Choroid plexus epithelial cell (primary cell): ENCODE data around the gene SCAF4.

Experiments
- DNase-seq: peaks from one replicate; pipeline ENCODE4 v3.0.0-alpha.2; 2010; ENCODE audit warnings: low read depth
- H3K4me3 ChIP-seq: 2 replicates; pipeline ENCODE4 v1.5.1; 2011; ENCODE audit warnings: low read depth, mild to moderate bottlenecking, control low read depth, low read length, moderate library complexity
- TF ChIP-seq, protein P1 (sequence below): conservative IDR thresholded peaks from 2 replicates; pipeline ENCODE4 v1.5.1; 2011; ENCODE audit warnings: low read depth, mild to moderate bottlenecking, control low read depth, inconsistent platforms, low read length, moderate library complexity

Gene SCAF4

DNA sequence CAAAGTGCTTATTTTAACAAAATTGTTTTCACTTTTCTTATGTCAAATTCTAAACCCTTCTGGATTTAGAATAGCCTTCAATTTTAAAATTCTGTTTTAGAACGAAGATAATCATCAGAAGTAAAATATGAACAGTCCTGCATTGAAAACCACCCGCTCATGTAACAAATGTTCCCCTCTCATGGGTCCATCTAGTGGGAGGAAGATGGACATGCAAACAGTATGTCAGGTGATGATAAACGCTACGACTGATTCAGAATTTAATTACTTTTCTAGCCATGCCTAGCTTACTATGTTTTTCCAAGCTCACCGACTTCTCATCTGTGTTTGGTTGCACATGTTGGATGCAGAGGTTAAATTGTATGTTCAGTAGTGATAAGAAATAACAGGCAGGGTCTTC lies 48.9 kb downstream of the SCAF4 start:
- TF ChIP-seq, protein P1, sequence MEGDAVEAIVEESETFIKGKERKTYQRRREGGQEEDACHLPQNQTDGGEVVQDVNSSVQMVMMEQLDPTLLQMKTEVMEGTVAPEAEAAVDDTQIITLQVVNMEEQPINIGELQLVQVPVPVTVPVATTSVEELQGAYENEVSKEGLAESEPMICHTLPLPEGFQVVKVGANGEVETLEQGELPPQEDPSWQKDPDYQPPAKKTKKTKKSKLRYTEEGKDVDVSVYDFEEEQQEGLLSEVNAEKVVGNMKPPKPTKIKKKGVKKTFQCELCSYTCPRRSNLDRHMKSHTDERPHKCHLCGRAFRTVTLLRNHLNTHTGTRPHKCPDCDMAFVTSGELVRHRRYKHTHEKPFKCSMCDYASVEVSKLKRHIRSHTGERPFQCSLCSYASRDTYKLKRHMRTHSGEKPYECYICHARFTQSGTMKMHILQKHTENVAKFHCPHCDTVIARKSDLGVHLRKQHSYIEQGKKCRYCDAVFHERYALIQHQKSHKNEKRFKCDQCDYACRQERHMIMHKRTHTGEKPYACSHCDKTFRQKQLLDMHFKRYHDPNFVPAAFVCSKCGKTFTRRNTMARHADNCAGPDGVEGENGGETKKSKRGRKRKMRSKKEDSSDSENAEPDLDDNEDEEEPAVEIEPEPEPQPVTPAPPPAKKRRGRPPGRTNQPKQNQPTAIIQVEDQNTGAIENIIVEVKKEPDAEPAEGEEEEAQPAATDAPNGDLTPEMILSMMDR, result peak; percentile 40
- no peak overlapping the region for H3K4me3 ChIP-seq
- peak; percentile 33 for DNase-seq

DNA sequence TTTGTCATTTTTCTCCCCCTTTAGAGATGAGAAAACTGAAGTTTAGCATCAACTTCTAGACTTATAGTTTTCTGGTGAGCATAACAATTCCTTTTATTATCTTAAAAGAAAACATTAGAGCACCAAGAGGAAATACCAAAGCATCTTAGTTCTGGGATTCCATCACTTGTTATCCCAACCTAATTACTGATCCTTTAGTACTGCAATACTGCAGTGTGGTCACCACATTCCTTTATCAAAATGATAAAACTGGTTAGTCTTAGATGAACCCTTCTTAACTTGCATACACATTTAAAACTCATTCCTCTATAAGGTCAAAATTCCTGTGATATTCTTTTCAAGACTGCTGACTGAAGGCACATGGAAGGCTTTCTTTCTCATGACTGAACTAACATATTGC lies 49.3 kb downstream of the SCAF4 start:
- peak; percentile 27 for DNase-seq
- no peak overlapping the region for H3K4me3 ChIP-seq
- TF ChIP-seq, protein P1, result no peak

DNA sequence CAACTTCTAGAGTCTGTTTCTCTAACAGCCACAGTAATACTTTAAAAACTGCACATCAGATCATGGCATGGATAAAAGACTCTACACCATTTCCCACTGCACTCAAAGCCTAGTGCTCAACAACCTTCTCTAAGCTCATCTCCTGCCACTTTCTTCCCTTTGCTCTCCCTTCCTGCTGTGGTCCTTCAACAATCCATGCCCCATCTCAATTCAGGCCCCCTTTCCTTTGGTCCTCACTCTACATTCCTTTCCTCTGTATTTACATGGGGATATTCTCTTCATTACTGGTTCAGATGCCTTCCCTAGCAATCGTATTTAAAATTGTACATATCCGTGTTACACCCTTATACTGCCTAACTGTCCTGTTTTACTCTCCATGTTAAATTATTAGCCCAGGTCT lies 53.4 kb downstream of the SCAF4 start:
- TF ChIP-seq, protein P1, result no peak

DNA sequence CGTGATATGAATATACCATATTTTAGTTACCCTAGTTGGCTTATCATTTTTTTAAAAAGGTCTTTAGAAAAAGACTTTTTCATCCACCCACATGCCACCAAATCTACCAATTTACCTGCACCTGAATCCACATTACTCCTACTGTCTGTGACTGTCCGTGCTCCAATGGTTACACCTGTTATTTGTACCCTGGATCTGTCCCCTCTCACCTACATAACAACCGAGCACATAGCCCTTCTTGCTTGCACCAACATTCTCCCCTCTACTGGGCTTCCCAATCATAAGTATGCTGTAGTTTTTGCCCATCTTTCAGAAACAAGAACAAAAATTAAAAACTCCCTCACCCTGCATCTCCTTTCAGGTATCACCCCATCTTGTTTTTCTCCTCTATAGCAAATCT lies 54.9 kb downstream of the SCAF4 start:
- DNase-seq, result no peak
- TF ChIP-seq, protein P1, result no peak
- no peak overlapping the region for H3K4me3 ChIP-seq

More for the DNA sequence above, 53.4 kb downstream of the SCAF4 start:
- no peak for DNase-seq
- H3K4me3 ChIP-seq, result no peak overlapping the region

- H3K4me3 ChIP-seq, result no peak overlapping the region
- no peak for DNase-seq
- TF ChIP-seq, protein P1, result no peak
Measured at GRCh38 chr21:31675960-31676359, 56.0 kb downstream of the SCAF4 start.

DNA sequence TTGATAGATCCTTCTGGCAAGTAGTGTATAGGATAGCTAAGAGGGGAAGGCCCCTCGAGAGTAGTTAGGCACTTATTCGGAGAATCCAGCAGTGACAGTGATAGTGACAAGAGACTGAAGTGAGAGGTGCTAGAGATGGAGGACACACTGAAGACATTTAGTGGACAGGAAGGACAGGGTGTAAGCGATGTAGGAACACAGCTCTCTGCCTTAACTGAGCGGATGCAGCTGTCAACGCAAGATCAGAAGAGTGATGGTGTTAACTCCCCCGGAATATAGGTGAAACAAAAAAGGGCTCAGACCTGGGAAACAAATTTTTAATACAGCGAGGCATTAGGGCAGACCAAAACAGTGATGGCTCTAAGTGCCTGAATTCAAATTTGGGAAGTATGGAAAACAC lies 56.6 kb downstream of the SCAF4 start:
- no peak for DNase-seq
- no peak overlapping the region for H3K4me3 ChIP-seq
- TF ChIP-seq, protein P1, result no peak

GRCh38 chr21:31673321-31673912 lies 58.5 kb downstream of the SCAF4 start:
- no peak overlapping the region for H3K4me3 ChIP-seq
- no peak for DNase-seq
- TF ChIP-seq, protein P1, result no peak
